HG03060 (cell line): ENCODE data around the gene PLCD3.

Experiments
- ATAC-seq: cut with Tn5 transposase; IDR thresholded peaks from one replicate; pipeline ENCODE4 v1.9.1; 2021; ENCODE audit warnings: low read depth, moderate number of reproducible peaks; ENCODE audit not compliant: unreplicated experiment

Gene PLCD3

GRCh38 chr17:45120558-45120957 lies 11.8 kb downstream of the PLCD3 start:
- ATAC-seq: no peak

GRCh38 chr17:45119964-45120363 lies 12.4 kb downstream of the PLCD3 start:
- ATAC-seq: no peak

GRCh38 chr17:45118691-45119090 lies 13.6 kb downstream of the PLCD3 start:
- no peak for ATAC-seq

DNA sequence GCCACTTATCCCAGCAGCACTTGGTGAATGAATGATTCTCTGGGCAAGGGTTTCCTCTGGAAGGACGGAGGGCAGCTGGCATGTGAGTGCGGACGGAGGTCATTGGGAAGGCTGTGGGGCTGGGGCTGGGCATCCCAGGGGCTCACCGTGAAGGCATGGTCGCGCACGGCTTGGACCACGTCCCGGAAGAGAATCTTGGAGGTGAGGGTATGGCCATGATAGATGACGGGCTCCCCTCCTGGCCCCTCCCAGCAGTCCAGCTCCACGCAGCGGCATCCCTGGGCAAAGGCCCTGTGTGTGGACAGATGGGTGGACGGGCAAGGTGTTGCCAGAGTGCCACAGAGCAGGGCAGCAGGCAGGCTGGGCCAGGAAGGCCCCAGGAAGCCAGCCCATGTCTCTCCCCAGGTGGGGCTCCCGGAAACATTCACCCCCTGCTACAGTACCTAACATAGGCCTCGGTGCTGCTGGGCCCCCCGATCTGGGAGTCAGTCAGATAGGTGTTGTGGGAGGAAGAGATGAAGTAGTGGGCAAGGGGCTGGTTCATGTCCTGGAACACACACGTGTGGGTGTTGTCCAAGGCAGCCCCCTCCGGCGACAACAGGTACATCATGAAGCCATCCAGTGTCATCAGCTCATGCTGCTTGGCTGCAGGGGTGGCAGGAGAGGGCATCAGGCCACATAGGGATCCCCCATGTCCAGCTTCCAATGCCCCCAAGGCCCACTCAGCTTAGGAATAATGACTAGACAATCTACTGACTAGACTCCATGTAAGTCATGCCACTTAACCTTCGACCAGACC lies 14.3 kb downstream of the PLCD3 start:
- no peak for ATAC-seq

DNA sequence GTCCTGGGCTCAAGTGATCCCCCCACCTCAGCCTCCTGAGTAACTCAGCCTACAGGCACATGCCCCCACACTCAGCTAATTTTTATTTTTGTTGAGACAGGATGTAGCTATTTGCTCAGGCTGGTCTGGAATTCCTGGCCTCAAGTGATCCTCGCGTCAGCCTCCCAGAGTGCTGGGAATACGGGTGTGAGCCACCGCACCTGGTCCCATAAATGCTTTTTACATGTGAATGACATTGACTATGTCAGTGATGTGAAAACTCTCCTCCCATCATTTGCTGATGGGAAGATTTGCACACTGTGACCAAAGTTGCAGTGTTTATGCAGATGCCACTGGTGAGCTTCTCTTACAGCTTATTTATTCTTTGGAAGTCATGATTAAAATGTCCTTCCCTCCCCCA lies 15.0 kb downstream of the PLCD3 start:
- ATAC-seq: no peak

DNA sequence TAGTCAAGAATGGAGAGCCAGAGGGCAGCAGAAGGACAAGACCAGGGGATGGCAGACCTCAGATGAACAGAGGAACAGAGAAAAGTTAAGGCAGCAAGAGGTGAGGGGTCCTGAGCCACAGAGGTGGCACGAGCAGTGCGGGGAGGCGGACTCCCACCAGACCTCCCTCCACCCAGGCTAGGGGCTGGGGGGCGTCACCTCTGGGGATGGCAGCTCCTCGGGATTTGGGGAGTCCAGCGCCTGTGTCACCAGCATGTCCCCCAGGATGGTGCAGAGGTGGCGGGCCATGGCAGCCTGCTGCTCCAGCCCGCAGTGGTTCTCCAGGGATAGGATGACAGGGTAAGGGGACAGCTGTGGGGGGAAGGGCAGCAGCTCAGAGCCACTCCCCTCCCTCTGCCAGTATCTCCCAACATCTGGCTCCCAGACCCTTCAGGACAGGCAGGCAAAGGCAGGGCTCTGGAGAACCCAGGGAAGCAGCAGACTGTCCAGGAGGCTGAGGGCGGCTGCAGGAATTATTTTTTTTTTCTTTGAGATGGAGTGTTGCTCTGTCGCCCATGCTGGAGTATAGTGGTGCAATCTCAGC lies 15.8 kb downstream of the PLCD3 start:
- ATAC-seq: no peak

- no peak for ATAC-seq
Measured at GRCh38 chr17:45115871-45116270, 16.4 kb downstream of the PLCD3 start.

DNA sequence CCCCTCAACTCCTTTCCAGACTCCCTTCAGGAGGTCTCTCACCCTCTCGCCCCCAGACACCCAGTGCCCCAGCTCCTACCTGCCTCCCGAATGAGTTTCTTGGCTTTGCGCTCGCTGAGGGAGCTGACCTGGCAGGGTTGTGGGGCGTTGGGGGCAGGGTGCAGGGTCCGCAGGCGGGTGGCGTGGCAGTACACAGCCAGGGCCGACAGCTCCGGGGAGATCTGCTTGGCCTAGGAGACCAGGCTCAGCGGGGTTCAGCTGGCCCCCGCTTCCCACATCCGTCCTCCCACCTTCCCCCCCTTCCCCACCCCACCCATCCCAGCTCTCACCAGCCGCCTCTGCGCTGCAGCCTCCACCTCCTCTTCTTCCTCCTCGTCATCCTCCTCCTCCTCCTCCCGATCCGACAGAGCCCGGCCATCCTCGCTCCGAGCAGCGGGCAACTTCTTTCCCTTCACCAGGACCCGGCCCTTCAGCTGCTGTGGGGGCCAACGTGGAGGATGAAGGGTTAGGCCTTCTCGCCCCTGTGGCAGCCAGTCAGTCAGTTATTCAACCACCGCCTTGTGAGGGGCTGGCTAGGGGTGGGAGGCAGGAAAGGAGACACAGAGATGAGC lies 17.2 kb downstream of the PLCD3 start:
- no peak for ATAC-seq

DNA sequence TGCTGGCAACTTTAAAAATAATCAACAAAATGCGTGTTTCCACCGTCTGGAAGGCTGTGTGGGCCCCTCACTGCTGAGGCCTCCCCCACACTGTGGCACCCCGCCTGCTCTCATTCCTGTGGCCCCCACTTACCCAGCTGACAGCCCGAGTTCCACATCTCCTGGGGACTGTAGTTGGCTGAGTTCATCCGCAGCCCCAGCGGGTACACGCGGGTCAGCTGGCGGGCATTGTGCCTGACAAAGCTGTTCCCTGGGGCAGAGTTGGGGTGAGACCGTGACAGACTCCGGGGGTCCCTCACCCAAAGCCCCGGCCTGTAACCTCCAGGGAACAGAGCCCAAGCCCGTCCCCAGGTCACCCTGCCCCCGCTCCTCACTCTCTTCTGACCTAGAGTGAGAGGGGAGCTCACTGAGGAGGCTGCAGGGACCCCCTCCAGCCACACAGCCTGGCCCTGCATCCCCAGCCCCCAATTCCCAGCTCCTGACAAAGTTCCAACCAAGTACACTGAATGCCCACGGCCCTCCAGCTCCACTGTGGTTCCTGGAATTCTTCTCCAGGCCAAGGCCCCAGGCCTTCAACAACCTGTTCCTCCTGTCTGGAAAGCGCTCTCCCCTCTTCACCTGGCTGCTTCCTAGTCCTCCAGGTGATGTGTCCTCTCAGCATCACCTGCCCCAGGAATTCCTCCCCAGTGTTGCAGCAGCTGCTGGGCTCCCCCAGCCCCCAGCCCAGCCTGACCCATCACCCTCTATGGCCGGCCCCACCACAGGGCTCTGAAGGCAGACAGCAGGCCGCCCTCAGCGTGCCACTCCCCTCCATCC lies 18.0 kb downstream of the PLCD3 start:
- ATAC-seq: no peak

DNA sequence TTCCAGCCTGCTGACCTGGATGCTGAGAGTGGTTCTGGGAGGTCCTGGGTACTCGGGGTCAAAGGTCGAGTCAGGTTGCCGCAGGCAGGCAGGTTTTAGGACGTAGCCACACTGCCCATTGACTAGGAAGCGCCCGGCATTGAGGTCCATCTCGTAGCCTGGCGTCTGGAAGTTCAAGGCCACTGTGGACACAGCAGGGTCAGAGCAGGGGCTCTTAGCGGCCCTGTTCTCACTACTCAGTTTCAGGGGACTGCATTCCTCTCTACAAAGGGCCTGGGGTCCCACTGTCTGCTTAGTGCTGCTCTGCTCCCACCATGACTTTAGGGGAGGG lies 18.9 kb downstream of the PLCD3 start:
- no peak for ATAC-seq

DNA sequence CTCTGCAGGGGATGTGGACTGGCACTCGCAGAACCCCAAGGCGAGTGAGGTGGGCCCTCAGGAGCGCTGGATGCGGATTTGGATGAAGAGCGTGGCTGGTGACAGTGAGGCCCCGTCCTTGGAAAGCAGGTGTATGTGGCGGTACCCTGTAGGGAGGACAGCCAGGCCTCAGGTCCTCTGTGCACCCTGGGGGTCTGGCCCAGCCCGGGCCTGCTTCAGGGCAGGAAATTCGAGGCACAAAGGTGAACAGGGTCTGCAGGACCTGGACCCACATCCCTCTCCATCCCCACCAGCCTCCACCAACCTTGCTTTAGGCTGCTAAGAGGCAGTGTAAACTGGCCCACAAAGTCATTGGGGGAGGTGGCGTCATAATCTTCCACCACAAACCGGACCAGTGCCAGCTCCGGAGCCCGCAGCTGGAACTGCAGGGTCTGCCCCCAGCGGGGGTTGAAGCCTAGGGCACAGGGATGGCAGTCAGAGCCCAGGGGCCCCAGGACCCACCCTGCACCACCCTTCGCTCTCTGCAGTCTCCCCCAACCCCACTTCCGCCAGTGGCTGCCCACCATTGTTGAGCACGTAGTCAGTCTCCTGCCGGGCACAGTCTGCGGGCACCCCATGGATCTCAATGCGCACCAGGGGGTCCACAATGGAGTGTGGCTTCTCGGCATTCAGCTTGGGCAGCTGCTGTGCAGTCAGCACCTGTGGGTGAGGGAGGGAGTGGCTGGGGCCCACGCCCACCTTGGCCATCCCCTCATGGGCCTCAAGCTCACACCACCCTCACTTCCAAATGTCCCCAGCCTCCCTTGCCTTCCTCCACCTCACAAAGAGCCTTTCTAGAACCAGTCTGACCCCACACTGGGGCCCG lies 19.5 kb downstream of the PLCD3 start:
- ATAC-seq: no peak

DNA sequence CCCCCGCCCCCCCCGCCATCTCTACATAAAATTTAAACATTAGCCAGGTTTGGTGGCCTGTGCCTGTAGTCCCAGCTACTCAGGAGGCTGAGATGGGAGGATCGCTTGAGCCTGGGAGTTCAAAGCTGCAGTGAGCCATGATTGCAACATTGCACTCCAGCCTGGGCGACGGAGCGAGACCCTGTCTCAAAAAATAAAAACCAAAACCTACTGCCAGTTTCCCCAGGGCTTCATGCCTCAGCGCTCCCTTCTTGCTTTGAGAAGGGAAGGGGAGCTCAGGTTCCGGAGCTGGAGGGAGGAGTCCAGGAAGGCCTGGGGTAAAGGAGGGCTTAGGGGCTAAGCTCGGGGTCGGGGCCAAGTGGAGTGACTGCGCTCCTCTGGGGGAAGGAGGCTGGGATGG lies 20.5 kb downstream of the PLCD3 start:
- ATAC-seq: no peak

DNA sequence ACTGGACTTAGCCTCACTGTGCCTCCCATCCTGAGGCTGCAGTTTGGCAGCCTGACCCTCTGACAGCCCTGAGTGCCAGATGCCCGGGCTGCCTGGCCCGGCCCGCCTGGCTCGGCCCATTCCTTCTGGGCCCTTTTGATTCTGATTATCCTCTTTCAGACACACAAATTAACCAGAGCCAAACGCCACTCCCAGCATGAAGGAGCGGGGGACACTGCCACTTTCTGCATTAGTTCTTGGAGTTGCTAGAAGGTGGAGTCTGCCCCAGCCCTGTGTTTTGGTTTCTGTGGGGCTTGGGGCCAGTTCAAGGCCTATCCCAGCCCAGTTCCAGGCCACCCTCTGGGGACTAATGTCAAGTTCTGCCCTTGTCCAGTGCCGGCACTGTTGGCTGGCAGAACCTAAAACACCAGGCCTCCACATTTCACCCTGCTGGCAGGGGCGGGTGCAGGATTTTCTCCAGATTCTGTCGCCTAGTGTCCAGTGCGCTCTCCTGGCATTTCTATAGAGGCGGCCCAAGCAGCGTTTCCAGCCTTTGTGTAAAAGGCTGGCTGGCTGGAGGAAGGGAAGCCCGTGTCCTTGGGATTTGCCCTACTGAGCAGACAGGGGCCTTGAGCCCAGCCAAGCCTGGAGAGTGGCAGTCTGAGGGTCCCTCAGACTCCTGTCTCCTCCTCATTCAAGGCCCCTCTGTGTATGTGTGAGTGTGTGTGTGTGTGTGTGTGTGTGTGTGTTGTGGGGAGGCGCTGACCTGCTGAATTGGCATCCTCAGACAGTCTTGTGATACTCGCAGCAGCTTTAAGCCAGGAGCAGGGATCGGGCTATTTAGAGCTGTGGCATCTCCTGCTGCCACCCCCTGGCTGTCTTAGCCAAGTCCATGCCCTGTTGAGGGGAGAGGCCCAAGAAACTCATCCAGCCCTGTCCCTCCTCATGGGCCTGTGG lies 21.4 kb downstream of the PLCD3 start:
- ATAC-seq: no peak

DNA sequence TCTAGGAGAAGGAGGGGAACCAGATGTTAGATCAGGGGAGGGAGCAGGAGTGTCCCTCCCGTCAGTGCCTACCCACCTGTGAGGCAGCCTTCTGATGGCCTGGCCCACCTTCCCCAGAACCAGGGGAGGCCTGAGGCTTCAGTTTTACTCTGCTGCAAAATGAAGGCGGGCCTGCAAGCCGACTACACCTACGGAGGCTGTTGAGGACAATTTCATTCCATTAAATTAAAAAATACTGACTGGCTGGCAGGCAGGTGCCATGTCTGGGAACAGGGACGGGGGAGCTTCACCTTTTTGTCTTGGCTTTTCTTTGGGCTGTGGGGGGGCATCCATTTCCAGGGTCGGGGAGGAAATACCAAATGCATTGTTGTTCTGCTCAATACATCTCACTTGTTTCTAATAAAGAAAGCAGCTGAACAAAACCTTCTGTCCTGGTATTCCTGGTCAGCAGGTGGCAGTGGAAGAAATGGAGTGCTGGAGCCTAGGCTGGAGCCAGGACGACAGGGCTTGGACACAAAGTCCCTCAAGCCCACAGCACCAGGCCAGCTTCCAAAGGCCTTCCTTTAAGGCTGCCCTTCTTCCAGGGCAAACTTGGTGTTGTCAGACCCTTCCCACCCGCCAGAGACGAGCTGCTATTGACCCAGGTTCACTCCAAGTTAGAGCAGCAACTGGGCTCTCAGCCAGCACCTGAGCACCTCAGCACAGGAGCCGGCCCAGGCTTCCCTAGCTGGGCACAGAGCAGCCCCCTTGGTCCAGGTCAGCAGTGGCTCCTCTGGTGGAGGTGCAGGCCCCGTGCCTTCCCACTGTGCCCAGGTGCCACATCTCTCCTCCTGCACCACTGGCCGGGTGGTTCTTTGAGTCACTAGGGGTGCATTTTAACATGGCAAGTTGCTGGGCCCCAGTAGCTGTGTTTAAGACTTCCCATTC lies 23.5 kb downstream of the PLCD3 start:
- no peak for ATAC-seq

- no peak for ATAC-seq
Measured at GRCh38 chr17:45108051-45108450, 24.3 kb downstream of the PLCD3 start.

- ATAC-seq: no peak
Measured at GRCh38 chr17:45107293-45108010, 24.9 kb downstream of the PLCD3 start.

- ATAC-seq: no peak
Measured at GRCh38 chr17:45106582-45106981, 25.7 kb downstream of the PLCD3 start.

- ATAC-seq: no peak
Measured at GRCh38 chr17:45106096-45106495, 26.2 kb downstream of the PLCD3 start.
